ENCODE data around the gene PPP1R3C.

- TF ChIP-seq, protein P1, sequence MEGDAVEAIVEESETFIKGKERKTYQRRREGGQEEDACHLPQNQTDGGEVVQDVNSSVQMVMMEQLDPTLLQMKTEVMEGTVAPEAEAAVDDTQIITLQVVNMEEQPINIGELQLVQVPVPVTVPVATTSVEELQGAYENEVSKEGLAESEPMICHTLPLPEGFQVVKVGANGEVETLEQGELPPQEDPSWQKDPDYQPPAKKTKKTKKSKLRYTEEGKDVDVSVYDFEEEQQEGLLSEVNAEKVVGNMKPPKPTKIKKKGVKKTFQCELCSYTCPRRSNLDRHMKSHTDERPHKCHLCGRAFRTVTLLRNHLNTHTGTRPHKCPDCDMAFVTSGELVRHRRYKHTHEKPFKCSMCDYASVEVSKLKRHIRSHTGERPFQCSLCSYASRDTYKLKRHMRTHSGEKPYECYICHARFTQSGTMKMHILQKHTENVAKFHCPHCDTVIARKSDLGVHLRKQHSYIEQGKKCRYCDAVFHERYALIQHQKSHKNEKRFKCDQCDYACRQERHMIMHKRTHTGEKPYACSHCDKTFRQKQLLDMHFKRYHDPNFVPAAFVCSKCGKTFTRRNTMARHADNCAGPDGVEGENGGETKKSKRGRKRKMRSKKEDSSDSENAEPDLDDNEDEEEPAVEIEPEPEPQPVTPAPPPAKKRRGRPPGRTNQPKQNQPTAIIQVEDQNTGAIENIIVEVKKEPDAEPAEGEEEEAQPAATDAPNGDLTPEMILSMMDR (conservative IDR thresholded peaks at IDR 0.05; ENCODE audit: low read depth in 2 of 2) = no peak
- TF ChIP-seq, protein P2, sequence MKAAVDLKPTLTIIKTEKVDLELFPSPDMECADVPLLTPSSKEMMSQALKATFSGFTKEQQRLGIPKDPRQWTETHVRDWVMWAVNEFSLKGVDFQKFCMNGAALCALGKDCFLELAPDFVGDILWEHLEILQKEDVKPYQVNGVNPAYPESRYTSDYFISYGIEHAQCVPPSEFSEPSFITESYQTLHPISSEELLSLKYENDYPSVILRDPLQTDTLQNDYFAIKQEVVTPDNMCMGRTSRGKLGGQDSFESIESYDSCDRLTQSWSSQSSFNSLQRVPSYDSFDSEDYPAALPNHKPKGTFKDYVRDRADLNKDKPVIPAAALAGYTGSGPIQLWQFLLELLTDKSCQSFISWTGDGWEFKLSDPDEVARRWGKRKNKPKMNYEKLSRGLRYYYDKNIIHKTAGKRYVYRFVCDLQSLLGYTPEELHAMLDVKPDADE (IDR thresholded peaks at IDR 0.05) = no peak
- no peak for TF ChIP-seq ZNF331 (CRISPR knock-in tag; IDR thresholded peaks at IDR 0.05; ENCODE audit: low read depth)
- no peak for TF ChIP-seq CREB1 (CRISPR knock-in tag; IDR thresholded peaks at IDR 0.05; ENCODE audit: low read depth)
- TF ChIP-seq EZH2phosphoT487 (IDR thresholded peaks at IDR 0.05; ENCODE audit: unreplicated experiment) = no peak
These were observed 46.4 kb upstream of the PPP1R3C start for GRCh38 chr10:91679296-91679695.

All from GM23338 (cell line).